Measurements from ENCODE around the gene TMEM119.
"Not testable (repeated sequence)": the region's sequence is repeated elsewhere in the genome, so short reads cannot be mapped to it uniquely, and the experiment has no call there.

Gene TMEM119

DNA sequence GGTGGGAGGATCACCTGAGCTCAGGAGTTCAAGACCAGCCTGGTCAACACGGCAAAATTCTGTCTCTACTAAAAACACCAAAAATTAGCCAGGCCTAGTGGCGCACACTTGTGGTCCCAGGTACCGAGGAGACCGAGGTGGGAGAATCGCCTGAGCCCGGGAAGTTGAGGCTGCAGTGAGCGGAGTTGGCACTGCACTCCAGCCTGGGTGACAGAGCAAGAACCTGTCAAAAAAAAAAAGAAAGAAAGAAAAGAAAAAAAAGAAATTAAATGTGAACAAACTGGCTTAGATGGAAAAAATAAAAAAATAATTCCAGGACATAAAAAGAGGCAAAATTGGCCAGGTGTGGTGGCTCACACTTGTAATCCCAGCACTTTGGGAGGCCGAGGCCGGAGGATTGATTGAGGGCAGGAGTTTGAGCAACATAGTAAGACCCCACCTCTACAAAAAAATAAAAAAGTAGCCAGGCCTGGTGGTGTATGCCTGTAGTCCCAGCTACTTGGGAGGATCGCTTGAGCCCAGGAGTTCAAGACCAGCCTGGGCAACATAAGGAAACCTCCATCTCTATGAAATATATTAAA lies 3.5 kb downstream of the TMEM119 start:
- no peak for TF ChIP-seq SPI1 (IDR thresholded peaks at IDR 0.05; ENCODE audit: borderline replicate concordance, low read depth)
- TF ChIP-seq GABPA (IDR thresholded peaks at IDR 0.05; ENCODE audit: low read depth): no peak
- no peak for TF ChIP-seq POLR2AphosphoS5 (IDR thresholded peaks at IDR 0.05; ENCODE audit: low read depth)
- TF ChIP-seq, protein P1, sequence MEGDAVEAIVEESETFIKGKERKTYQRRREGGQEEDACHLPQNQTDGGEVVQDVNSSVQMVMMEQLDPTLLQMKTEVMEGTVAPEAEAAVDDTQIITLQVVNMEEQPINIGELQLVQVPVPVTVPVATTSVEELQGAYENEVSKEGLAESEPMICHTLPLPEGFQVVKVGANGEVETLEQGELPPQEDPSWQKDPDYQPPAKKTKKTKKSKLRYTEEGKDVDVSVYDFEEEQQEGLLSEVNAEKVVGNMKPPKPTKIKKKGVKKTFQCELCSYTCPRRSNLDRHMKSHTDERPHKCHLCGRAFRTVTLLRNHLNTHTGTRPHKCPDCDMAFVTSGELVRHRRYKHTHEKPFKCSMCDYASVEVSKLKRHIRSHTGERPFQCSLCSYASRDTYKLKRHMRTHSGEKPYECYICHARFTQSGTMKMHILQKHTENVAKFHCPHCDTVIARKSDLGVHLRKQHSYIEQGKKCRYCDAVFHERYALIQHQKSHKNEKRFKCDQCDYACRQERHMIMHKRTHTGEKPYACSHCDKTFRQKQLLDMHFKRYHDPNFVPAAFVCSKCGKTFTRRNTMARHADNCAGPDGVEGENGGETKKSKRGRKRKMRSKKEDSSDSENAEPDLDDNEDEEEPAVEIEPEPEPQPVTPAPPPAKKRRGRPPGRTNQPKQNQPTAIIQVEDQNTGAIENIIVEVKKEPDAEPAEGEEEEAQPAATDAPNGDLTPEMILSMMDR (IDR thresholded peaks at IDR 0.05; ENCODE audit: insufficient read depth, low read length): no peak
- TF ChIP-seq, protein P2, sequence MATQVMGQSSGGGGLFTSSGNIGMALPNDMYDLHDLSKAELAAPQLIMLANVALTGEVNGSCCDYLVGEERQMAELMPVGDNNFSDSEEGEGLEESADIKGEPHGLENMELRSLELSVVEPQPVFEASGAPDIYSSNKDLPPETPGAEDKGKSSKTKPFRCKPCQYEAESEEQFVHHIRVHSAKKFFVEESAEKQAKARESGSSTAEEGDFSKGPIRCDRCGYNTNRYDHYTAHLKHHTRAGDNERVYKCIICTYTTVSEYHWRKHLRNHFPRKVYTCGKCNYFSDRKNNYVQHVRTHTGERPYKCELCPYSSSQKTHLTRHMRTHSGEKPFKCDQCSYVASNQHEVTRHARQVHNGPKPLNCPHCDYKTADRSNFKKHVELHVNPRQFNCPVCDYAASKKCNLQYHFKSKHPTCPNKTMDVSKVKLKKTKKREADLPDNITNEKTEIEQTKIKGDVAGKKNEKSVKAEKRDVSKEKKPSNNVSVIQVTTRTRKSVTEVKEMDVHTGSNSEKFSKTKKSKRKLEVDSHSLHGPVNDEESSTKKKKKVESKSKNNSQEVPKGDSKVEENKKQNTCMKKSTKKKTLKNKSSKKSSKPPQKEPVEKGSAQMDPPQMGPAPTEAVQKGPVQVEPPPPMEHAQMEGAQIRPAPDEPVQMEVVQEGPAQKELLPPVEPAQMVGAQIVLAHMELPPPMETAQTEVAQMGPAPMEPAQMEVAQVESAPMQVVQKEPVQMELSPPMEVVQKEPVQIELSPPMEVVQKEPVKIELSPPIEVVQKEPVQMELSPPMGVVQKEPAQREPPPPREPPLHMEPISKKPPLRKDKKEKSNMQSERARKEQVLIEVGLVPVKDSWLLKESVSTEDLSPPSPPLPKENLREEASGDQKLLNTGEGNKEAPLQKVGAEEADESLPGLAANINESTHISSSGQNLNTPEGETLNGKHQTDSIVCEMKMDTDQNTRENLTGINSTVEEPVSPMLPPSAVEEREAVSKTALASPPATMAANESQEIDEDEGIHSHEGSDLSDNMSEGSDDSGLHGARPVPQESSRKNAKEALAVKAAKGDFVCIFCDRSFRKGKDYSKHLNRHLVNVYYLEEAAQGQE (IDR thresholded peaks at IDR 0.05; ENCODE audit: insufficient replicate concordance, low read depth): no peak
- Histone ChIP-seq H3K27ac (replicated peaks) (no peak overlapping the region), H3K4me3 (replicated peaks; ENCODE audit: insufficient read depth, low read length) (no peak overlapping the region), H3K27me3 (ENCODE audit: insufficient read depth, poor library complexity, severe bottlenecking) (no peaks in the 10 kb centered on the region)
- no peak for DNase-seq (ENCODE audit: low read depth in 1 of 2, low spot score in 1 of 2)

DNA sequence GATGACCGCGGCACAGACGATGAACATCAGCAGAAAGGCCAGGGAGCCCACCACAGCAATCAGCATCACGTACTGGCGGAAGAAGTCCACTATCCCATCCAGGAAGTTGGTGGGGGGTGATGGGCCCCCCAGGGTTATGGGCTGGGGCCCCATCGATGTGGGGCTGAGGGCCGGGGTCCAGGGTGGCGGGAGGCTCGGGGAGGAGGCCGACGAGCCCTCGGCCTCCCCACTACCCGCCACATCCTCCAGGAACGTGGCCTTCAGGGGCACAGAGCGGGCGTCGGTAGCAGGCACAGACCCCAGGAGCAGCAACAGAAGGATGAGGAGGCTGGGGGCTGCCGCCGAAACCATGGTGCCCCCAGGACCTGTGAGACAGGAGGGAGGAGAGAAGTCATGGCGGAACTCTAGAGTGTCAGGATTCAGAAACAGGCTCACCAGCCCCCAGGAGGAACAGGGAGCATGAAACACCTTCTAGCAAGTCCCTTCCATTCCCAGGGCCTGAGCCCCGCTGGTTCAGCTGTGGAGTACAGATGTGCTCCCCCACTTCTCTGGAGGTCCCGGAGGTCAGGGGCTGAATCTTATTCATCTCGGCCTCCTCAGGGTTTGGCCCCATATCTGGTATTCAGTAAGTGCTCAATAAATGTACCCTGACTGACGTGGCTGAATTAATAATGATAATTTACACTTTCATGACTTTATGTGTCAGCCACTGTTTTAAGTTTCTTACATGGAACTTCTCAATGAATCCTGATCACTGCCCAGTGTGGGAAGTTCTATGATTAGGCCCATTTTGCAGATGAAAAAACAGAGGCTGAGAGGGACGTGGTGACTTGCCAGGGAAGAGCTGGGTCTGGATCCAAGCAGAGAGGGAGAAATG lies 5.6 kb downstream of the TMEM119 start:
- DNase-seq (ENCODE audit: low read depth in 1 of 2, low spot score in 1 of 2): no peak
- Histone ChIP-seq H3K4me3 (replicated peaks; ENCODE audit: insufficient read depth, low read length) (no peak overlapping the region), H3K27ac (replicated peaks) (no peak overlapping the region), H3K27me3 (ENCODE audit: insufficient read depth, poor library complexity, severe bottlenecking) (no peaks in the 10 kb centered on the region)
- TF ChIP-seq, protein P2 (IDR thresholded peaks at IDR 0.05; ENCODE audit: insufficient replicate concordance, low read depth): no peak
- no peak for TF ChIP-seq POLR2AphosphoS5 (IDR thresholded peaks at IDR 0.05; ENCODE audit: low read depth)
- TF ChIP-seq SPI1 (IDR thresholded peaks at IDR 0.05; ENCODE audit: borderline replicate concordance, low read depth): no peak

DNA sequence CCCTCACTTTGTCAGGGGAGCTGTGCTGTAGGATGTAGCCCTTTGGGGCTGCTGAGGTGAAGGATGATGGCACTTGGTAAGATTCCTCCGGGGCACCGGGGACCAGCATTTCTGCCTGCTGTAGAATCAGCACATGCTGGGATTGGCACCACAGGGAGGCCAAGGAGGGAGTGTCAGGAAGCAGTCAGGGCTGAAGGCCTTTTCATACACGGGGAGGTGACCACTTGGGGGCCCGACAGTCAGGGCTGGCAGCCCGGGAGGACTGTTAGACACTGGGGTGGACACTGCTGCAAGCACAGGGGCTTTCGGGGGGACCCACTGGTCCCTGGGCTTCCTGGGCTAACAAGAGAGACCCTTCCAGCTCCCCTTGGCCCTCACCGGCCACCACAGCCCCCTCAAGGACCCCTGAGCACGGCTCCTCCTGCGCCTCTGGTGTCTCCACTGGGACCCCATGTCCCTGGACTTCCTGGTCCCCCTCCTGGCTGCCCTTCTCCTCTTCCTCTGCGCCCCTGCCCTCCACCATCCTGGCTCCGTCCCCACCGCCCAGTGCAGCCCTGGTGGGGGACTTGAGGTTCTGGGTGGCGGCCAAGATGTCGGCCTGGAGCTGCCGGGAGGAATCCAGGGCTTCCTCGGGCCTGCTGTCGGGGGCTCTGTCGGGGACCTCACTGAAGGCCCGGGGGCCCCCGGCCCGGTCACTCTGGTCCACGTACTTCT lies 6.5 kb downstream of the TMEM119 start:
- Histone ChIP-seq H3K27me3 (ENCODE audit: insufficient read depth, poor library complexity, severe bottlenecking) (no peaks in the 10 kb centered on the region), H3K4me3 (replicated peaks; ENCODE audit: insufficient read depth, low read length) (no peak overlapping the region), H3K27ac (replicated peaks) (no peak overlapping the region)
- DNase-seq (ENCODE audit: low read depth in 1 of 2, low spot score in 1 of 2): no peak
- TF ChIP-seq, protein P2 (IDR thresholded peaks at IDR 0.05; ENCODE audit: insufficient replicate concordance, low read depth): no peak
- TF ChIP-seq POLR2AphosphoS5 (IDR thresholded peaks at IDR 0.05; ENCODE audit: low read depth) (no peak), GABPA (IDR thresholded peaks at IDR 0.05; ENCODE audit: low read depth) (no peak), SPI1 (IDR thresholded peaks at IDR 0.05; ENCODE audit: borderline replicate concordance, low read depth) (no peak)
- TF ChIP-seq, protein P1 (IDR thresholded peaks at IDR 0.05; ENCODE audit: insufficient read depth, low read length): no peak

DNA sequence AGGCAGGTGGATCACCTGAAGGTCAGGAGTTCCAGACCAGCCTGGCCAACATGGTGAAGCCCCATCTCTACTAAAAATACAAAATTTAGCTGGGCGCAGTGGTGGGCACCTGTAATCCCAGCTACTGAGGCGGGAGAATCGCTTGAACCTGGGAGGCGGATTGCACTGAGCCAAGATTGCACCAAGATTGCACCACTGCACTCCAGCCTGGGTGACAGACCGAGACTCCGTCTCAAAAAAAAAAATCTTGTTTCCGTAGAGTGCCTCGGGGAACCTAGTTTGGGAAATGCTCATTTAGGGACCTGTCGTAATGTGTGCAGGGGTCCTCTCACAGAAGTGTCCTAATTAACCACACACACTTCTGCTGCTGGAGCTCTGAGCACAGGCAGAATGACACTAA lies 7.4 kb downstream of the TMEM119 start:
- not testable (repeated sequence) for H3K27ac ChIP-seq (replicated peaks); DNase-seq (ENCODE audit: low read depth in 1 of 2, low spot score in 1 of 2); H3K27me3 ChIP-seq (ENCODE audit: insufficient read depth, poor library complexity, severe bottlenecking); H3K4me3 ChIP-seq (replicated peaks; ENCODE audit: insufficient read depth, low read length)
